LNCAP (cell line): ENCODE results near the gene UNC5B.

Experiments used
- TF ChIP-seq, protein P1 (sequence below): fragments of 450-650 bp; IDR thresholded peaks from 2 replicates; pipeline ENCODE4 v1.5.1; 2017; ENCODE audit warnings: mild to moderate bottlenecking

Gene UNC5B

DNA sequence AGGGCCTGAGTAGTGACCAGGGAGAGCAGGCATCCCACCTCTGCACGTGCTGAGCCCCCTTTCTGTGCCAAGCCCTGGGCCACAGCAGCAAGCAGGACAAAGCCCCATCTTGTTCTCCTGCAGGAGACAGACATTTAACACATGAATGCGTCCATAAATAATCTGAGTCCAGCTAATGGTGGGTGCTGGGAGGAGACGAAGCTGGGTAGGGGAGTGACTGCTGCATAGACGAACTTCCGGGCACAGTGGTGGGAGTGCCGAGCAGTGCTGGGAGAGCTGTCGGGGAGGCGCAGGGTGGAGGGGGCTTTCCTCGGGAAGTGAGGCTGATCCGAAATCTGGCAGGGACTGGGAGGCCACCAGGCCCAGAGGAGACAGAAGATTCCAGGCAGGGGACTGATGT is 71.5 kb downstream of the UNC5B start:
- TF ChIP-seq, protein P1, sequence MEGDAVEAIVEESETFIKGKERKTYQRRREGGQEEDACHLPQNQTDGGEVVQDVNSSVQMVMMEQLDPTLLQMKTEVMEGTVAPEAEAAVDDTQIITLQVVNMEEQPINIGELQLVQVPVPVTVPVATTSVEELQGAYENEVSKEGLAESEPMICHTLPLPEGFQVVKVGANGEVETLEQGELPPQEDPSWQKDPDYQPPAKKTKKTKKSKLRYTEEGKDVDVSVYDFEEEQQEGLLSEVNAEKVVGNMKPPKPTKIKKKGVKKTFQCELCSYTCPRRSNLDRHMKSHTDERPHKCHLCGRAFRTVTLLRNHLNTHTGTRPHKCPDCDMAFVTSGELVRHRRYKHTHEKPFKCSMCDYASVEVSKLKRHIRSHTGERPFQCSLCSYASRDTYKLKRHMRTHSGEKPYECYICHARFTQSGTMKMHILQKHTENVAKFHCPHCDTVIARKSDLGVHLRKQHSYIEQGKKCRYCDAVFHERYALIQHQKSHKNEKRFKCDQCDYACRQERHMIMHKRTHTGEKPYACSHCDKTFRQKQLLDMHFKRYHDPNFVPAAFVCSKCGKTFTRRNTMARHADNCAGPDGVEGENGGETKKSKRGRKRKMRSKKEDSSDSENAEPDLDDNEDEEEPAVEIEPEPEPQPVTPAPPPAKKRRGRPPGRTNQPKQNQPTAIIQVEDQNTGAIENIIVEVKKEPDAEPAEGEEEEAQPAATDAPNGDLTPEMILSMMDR = no peak

DNA sequence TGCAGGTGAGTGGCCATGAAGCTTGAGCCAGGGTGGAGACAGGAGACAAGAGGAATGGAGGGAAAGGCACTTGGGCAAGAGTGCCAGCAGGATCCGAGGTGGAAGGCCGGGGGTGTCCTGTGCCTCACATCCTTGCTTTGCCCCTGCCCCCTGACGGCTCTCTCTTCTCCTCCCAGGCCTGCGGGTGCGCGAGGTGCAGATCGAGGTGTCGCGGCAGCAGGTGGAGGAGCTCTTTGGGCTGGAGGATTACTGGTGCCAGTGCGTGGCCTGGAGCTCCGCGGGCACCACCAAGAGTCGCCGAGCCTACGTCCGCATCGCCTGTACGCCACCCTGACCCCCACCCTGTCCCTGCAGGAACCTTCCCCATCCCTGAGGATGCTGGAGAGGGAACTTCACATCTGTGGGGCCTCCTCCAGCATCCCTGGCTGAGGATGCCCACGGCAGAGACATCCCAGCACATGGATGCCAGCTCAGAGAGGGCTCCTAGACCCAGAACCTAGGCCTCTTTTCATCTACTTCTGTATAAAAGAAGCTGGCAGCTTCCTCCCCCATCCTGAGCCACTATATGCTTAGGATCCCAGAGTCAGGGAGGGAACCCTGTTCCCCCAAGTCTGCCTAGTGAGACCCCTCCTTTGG is 72.3 kb downstream of the UNC5B start:
- TF ChIP-seq, protein P1 = no peak

DNA sequence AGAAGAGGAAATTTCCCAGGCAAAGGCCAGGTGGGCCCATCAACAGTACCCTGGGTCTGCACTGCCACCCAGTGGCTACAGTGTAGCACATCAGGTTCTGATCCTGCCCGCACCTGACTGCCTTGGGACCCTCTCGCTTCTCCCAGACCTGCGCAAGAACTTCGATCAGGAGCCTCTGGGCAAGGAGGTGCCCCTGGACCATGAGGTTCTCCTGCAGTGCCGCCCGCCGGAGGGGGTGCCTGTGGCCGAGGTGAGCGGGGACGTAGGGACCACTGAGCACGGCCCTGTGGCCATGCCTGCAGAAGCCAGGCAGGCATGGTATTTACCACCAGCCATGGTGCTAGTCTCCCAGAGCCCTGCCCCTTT is 72.8 kb downstream of the UNC5B start:
- TF ChIP-seq, protein P1 = peak; percentile 89

DNA sequence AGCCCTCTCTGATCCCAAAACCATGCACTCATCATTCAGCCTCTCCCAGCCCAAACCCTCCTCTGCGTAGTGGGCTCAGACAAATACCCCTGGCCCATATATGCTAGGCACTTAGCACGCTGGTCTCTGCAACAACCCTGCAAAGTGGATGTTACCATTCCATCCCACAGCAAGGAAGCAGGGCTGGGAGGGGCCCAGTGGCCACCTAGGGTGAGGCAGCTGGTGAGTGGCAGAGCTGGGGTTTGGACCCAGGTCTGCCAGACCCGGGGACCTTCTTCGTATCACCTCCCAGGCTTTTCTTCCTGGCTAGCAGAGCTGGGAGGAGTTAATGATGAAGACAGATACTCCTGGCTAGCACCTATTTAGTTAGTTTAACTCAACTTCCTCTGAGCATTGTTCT is 73.6 kb downstream of the UNC5B start:
- TF ChIP-seq, protein P1 = no peak

DNA sequence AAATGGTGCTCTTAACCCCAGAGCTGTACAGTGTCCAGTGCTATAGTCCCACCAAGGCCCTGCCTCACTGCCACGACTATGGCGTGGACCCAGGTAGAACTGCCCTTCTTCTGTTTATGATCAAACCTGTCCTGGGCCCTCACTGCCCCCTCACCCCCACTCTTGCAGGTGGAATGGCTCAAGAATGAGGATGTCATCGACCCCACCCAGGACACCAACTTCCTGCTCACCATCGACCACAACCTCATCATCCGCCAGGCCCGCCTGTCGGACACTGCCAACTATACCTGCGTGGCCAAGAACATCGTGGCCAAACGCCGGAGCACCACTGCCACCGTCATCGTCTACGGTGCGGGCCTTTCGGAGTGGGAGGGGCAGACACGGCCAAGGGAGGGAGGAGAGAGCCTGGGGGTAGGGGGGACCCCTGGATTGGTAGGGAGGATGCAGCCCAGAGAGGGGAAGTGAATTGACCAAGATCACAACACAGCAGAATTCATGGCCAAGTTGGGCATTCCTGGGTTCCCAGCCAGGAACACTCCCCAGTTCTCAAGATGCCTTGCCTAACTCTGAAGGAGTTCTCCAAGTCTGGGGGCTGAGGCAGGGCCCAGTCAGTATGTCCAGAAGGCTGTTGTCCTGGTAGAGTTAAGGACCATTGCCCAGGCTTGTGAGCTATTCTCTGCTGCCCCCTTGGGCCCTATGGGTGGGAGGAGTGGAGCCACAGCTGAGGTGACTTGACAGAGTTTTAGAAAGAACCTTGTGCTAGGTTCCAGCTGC is 74.3 kb downstream of the UNC5B start:
- TF ChIP-seq, protein P1 = no peak

DNA sequence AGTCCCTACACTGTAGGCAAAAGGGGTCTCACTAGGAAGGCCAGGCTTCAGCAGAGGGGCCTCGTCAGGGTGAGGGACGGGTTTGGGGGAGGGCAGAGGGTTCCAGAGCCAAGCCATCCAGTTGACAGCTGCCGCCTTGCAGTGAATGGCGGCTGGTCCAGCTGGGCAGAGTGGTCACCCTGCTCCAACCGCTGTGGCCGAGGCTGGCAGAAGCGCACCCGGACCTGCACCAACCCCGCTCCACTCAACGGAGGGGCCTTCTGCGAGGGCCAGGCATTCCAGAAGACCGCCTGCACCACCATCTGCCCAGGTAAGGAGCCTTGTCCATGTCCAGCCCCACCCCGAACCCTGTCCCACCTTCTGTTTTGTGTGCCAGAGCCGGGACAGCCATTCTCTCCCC is 75.1 kb downstream of the UNC5B start:
- TF ChIP-seq, protein P1 = no peak

DNA sequence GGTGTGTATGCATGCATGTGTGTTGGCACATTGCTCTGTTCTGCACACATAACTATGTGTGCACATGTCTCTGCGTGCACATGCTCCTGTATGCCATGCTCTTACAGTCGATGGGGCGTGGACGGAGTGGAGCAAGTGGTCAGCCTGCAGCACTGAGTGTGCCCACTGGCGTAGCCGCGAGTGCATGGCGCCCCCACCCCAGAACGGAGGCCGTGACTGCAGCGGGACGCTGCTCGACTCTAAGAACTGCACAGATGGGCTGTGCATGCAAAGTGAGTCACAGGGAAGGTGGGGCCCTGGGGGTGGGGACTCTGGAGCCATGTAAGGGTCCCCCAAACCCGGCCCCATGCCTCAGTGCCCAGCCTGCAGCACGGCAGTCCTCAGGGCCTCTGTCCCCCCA is 76.1 kb downstream of the UNC5B start:
- TF ChIP-seq, protein P1 = no peak
